GM04503 (cell line): ENCODE measurements around the gene F3.

Source experiments
- DNase-seq: peaks from one replicate; pipeline ENCODE4 v3.0.0-alpha.2; 2012; ENCODE audit warnings: low read depth

F3 gene

DNA sequence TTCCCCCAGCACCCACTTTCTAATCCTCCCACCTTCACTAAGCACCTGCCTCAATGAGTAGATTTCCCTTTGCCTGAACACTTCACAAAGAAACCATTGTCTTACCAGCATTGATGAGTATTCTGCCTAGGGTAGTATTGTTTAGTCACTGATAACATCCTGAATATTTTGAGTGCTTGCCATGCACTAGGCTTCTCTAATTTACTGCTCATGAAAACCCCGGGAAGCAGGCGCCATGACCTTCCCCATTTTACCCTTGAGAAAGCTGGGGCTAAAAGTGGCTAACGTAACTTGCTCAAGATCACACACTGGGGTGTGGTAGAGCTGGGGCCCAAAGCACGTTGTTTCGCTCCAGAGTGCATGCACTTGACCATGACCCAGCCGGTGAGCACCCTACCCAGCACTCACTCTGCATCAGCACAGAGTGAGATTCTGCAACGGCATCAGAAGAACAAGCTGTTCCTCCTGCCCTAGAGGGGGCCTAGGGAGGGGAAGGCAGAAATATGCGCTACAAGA is 10.6 kb upstream of the F3 start:
- DNase-seq: no peak

DNA sequence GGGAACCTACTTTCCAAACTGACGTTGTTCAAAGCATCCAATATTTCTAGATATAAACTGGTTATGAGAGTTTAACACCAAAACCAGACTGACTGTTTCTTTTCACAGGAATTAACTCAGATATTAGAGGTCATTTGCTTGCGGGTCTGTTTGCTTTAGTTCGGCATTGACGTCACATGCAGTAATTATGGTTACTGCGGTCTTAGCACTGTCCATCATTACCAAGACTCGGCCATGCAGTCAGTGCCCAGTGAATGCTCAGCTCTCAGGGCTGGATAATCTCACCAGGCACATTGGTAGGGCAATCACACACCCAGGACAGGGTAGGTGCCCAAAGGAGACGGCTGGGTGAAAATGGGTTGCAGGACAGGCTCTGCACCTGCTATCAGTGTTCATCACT is 9.9 kb upstream of the F3 start:
- no peak for DNase-seq

- DNase-seq: no peak
Measured at GRCh38 chr1:94550800-94551241, 9.3 kb upstream of the F3 start.

DNA sequence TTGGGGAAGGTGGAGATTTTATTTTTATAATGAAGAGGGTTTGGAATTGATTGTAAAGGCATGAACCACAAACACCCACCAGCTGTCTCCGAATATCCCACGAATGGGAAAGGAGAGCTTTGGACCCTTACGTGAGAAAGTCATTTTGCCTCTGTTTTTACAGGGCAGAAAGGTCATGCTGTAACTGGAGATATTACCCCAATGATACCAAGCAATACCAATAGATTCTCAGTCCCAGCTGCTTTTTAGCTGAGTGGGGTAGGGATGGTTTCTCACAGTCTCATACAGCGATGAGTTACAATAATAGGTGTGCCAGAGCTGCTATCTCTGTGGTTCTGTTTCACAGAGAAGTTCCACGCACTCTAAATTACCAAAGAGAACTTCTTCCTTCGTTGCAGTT is 8.8 kb upstream of the F3 start:
- DNase-seq: no peak

DNA sequence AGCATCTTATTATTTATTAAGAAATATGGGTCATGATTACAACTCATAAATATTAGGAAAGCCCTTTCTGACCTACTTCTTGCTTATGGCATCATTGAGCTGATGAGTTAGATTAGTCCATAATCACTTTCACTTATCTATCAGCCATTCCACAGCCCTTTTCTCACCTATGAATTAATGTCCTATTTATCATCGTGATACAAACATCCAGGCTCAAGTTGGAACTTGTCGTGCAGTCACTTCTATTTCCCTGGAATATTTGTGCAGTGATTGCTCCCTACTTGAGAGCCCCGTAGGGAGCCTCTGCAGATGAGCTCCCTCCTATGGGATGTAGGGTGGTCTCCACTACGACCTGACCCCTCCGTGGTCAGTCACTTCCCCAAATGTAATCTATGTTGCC is 8.1 kb upstream of the F3 start:
- no peak for DNase-seq

DNA sequence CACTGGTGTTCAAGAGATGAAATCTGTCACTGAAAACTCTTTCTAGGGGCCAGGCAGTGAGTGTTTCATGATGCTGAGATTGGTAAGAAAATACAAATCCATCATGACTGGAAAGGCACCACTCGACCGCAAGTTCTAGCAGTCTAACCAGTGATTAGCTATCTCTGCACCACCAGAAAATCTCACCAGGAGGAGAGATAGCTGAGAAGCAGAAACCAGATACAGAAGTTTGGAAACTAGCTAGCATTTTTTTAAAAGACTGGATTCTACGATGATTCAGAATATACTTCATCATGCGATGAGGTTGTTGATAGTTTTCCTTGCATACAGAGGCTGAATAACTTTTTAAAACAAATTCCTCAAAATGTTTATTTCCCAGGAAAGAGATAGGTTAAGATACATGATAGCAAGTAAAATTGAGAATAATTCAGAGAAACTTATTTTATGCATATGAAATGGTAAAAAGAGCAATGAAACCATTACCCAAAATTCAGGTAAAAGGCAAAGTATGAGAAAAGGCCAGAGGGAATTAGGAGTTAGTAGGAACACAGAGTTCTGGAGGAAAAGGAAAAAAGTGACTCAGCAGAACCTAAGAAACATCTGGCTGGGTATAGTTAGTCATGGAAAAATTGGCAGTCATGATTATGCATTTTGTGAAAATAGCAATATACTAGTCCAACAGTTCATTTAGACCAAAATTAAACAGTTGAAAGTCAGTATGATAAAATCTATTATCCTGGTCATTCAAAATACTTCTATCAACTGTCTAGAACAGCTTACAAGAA is 3.3 kb upstream of the F3 start:
- no peak for DNase-seq

- no peak for DNase-seq
Measured at GRCh38 chr1:94543893-94544635, 2.5 kb upstream of the F3 start.

- no peak for DNase-seq
Measured at GRCh38 chr1:94543001-94543400, 1.4 kb upstream of the F3 start.

DNA sequence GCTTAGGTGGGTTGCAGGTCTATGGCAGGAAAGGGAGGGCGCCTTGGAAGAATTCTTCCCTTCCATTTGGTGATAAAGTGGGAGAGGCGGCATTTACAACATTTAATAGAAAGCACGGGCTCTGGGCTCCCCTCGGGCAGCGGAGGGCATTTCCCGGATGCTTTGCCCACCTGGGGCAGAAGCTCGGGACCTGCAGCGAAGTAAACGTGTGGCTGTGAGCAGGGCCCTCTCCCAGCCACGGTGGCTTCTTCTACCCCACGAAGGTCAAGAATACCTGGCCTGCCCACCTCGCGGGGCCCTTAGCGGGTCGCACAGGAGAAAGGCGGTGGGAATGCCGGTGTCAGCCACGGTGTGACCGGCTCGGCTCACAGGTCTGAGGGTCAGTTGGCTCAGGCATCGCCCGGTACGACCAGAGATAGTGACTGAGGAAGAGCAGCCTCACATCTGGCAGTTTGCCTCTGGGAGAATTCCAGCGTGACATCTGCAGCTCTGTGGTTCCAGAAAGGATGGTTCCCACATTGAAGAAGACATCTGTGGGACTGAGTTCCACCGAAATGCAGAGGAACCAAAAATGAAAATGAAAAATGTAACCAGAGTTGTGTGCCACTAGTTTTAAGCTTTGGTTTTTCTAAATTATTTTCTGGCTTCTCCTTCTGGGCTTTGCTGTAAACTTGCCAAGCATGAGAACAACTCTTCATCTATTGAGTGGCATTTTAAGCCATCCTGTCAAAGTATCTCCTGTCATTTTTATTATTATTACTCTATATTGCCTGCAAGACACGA is 720 bp upstream of the F3 start:
- DNase-seq: no peak

- DNase-seq: no peak
Measured at GRCh38 chr1:94540440-94541245, 916 bp downstream of the F3 start.

DNA sequence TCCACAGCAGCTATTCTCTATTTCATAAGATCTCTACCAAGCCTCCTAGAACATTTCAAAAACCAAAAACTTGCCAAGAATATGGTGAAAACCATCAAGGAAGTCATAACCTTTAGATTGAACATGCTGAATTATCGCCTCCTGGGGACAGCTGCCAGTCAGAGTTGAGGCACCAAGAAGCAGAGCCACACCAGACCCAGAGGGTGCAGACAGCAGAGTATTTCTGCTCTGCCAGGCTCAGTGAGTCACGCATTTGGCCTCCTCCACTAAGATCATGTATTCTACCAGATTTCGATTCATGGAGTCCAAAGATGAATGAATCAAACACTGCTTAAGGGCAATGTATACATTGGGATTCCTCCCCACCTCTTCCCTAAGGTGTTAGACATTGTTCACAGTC is 2.1 kb downstream of the F3 start:
- DNase-seq: no peak

DNA sequence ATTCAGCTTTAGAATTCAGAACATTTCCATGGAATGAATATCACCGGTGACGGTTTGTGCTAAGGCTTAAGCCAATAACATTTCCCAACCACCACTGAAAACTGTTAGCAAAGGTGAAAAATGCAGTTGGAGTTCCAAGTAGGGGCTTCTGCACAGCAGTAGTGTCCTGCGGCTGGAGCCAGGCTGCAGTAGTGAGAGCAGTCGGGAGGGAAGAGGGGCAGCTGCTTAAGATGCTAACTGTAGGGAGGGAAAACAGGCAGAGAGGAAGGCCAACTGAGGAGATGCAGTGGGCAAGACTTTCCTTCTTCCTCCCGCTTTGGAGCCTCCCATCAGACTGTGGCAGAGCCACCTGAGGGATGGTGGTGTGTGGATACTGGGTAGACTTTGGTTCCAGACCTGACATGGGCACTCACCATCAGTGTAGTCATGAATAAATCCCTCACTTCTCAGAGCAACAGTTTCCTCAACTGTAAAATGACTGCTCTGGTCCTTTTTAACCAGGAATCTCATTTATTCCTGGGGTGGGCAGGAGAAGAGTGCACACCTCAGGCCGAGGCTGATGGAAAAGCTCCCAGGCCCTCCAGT is 3.2 kb downstream of the F3 start:
- DNase-seq: no peak

- no peak for DNase-seq
Measured at GRCh38 chr1:94537254-94537653, 4.3 kb downstream of the F3 start.

DNA sequence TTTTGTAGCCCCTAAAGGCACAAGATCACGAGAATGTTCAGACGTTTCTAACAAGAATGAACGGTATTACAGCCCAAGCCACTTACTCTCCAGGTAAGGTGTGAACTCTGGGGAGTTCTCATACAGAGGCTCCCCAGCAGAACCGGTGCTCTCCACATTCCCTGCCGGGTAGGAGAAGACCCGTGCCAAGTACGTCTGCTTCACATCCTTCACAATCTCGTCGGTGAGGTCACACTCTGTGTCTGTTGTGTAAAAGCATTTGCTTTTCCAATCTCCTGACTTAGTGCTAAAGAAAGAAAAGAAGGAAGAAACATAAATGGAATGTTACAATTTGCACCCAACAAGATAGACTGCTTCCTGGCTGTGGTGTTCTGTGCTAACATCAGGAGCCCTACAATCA is 5.7 kb downstream of the F3 start:
- DNase-seq: no peak

DNA sequence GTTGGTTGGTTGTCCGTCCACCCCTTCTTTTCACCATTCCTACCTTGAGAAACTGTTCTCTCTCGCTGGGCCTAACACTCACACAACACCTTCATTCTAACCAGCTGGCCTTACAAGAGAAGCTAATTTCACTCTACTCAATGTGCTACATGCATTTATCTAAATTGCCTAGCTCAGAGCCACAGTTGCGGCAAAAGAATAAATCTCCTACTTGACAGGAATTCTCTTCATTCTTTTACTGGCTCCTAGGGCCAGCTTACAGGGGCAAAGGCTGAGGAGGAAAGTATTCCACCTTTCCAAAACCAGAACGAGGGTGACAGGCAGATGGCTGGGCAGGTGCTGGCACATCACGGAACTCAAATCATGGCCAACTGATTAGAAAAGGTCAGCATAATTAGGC is 6.5 kb downstream of the F3 start:
- DNase-seq: no peak

- DNase-seq: no peak
Measured at GRCh38 chr1:94532077-94532476, 9.5 kb downstream of the F3 start.

DNA sequence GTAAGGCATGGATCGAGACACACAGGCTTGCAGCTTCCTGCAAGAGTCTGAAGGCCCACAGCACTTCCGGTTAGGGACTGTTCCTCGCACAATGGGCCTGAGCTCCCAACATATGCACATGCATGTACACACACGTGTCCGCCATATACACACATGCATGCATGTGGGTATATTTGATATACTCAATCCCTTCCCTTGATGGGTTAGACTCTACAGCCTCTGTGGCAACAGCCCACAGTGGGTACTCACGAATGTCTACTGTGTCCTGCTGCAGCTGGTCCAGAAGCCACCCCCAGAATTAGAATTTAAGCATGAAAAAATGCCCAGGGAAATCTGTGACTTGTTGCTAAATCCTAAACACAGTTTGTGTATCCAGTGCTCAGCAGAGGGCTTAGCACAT is 9.9 kb downstream of the F3 start:
- no peak for DNase-seq

DNA sequence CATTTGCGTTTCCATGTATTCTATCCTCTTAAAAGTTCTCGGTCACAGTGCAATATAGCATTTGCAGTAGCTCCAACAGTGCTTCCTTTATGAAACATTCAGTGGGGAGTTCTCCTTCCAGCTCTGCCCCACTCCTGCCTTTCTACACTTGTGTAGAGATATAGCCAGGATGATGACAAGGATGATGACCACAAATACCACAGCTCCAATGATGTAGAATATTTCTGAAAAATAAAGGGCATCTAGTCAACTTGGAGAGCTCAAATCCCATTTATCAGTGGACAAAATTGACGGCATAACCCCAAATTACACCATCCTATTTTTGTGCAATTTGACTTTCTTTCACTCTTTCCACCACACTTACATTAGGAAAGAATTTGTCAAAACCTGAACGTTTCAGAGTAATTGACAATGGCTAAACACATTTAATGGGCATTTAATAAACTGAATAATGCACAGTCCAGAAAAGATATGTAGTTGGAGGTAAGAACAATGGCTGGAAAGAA is 11.1 kb downstream of the F3 start:
- DNase-seq: no peak

GRCh38 chr1:94529416-94529815 is 12.1 kb downstream of the F3 start:
- DNase-seq: no peak

- no peak for DNase-seq
Measured at GRCh38 chr1:94528826-94529225, 12.7 kb downstream of the F3 start.

DNA sequence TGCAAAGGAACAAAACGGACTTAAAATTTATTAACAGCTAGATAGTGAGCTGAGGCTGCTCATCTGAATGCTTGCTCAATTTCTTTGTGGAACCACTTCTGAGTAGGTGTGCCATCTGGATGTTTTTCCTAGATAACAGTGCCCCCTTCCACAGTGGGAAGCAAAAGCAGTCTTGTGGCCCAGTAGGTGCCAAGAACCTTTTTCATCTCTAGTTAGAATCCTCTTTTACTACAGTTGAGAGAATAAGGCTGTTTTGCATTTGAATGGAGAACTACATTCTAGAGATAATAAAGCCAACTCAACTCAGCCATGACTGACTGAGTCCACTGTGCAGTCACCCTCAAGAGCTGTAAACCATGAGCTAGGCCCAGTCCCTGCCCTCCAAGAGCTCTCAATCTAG is 13.3 kb downstream of the F3 start:
- no peak for DNase-seq
